GM21717 (cell line): ENCODE results near the gene OSBPL6.
"Not testable (repeated sequence)": the region's sequence is repeated elsewhere in the genome, so short reads cannot be mapped to it uniquely, and the experiment has no call there.

ENCODE experiments used
- ATAC-seq: cut with Tn5 transposase; IDR thresholded peaks from one replicate; pipeline ENCODE4 v1.9.1; 2021; ENCODE audit warnings: mild to moderate bottlenecking, moderate library complexity; ENCODE audit not compliant: unreplicated experiment

Gene OSBPL6

DNA sequence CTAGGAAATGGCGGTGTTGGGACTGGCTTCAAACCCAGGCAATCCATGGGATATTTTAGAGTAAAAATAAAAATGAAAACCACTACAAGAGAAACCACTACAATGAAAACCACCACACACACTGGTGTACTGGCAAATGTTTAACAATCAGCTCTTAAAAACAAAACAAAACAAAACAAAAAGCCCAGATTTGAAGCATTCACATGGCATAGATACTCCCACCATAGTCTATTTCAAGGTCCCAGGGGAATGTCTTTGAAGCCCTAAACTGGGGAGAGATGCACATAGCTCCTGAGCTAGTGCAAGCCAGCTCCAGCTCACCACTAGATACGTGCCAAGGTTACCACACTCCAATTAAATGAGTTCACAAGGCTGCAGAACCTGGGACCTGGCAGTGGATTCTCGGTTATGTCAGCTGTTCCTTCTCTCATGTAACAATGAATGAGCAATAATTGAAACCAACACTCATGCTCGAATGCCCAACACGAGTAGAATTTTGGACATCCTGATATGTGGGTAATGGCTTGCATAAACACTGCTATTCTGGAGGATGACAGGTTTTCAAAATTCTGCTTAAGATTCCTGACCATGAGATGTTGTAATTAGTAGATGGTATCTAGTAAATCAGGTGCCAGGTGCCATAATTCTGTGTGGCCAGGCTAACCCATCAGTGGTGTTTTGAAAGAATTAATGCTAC lies 102.2 kb downstream of the OSBPL6 start:
- ATAC-seq: no peak

GRCh38 chr2:178297091-178297411 lies 102.7 kb downstream of the OSBPL6 start:
- ATAC-seq: no peak

- no peak for ATAC-seq
Measured at GRCh38 chr2:178298785-178299212, 104.5 kb downstream of the OSBPL6 start.

DNA sequence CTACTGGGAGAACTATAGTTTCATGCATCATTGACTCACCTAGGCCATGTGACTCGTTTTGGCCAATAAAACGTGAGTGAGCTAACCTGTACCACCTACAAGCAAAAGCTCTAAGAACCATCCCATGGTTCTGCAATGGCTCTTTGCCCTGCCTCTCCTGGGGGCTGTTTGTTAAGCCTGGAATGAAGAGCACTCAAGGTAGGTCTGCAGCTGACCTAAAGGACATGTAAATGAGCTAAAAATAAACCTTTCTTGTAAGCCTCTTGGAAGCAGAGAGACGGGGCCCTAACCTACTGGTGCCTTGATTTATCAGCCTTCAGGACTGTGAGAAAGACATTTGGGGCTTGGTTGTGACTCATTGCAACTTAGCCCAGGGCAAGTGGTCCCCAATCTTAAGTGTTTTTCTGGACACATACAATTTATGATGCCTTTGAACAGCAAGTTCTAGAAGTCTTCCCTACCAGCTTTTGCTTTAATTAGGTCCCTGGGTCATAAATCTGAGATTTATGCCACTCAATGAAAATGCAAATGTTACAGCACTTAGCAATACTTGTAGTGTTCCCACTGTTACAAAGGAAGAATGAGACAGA lies 107.4 kb downstream of the OSBPL6 start:
- no peak for ATAC-seq

DNA sequence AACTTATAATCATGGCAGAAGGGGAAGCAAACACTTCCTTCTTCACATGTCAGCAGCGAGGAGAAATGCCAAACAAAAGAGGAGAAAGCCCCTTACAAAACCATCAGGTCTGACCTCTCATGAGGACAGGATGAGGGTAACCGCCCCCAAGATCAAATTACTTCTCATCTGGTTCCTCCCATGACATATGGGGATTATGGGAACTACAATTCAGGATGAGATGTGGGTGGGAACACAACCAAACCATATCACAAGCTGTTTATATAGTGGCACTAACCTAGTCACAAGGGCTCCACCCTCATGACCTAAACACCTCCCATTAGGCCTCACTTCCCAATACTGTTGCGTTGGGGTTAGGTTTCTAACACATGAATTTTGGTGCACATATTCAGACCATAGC lies 110.0 kb downstream of the OSBPL6 start:
- no peak for ATAC-seq

- ATAC-seq: peak; percentile 96
Measured at GRCh38 chr2:178306352-178307073, 112.2 kb downstream of the OSBPL6 start.

DNA sequence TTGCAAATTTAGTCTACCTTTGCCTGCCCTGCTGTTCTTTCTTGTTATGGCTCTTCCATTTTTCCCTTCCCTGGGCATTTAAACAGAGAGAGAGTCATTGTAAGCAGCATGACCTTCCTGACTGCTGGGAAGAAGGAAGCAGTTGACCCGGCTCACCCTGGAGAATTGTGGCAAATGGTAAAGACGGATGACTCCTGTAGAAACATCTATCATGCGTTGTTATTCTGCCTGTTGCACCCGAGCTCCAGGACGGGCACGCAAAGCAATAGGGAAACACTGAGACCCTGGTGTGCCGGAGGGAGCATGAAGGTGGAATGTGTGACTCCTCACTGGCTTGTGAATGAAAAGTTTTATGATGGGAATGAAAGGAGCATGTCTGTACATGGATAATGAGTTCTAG lies 113.3 kb downstream of the OSBPL6 start:
- no peak for ATAC-seq

- no peak for ATAC-seq
Measured at GRCh38 chr2:178309541-178309940, 115.2 kb downstream of the OSBPL6 start.

- ATAC-seq: no peak
Measured at GRCh38 chr2:178315078-178315477, 120.8 kb downstream of the OSBPL6 start.

GRCh38 chr2:178315488-178315948 lies 121.2 kb downstream of the OSBPL6 start:
- ATAC-seq: no peak

- no peak for ATAC-seq
Measured at GRCh38 chr2:178317811-178318210, 123.5 kb downstream of the OSBPL6 start.

- ATAC-seq: no peak
Measured at GRCh38 chr2:178320011-178320585, 125.8 kb downstream of the OSBPL6 start.

GRCh38 chr2:178322068-178322467 lies 127.8 kb downstream of the OSBPL6 start:
- no peak for ATAC-seq

GRCh38 chr2:178323331-178323730 lies 129.0 kb downstream of the OSBPL6 start:
- ATAC-seq: not testable (repeated sequence)

DNA sequence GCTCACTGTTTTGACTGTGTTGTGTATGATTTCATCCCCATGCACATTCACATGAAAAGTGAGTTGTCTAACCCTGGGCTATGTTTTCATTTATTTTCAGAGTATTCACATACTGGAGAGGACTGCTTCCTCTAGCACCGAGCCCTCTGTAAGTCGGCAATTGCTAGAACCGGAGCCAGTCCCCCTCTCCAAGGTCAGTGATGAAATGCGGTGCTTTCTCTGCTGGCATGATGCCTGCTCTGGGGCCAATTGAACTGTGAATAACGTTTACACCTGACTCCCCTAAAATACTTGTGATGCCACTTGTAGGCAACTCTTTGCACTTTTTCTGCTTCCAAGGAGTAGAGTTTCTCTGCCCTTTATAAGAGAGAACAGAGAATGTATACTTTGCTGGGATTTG lies 129.8 kb downstream of the OSBPL6 start:
- ATAC-seq: no peak

DNA sequence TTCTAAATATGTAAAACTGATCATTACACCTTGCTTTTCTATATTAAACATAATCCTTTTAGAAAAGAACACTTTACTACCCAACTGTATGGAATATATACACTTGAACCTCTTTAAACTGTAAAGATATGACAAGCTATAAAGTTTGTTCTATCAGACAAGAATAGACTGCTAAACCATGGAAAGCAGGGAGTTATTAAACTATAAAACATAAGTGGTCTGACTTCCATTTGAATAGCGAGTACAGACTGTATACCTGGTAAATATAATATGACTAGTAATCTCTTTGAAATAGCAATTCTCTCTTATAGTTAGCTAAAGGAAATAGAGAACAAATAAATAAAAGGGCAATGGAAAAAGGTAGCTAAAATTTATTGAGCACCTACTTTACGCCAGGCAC lies 131.0 kb downstream of the OSBPL6 start:
- ATAC-seq: no peak

DNA sequence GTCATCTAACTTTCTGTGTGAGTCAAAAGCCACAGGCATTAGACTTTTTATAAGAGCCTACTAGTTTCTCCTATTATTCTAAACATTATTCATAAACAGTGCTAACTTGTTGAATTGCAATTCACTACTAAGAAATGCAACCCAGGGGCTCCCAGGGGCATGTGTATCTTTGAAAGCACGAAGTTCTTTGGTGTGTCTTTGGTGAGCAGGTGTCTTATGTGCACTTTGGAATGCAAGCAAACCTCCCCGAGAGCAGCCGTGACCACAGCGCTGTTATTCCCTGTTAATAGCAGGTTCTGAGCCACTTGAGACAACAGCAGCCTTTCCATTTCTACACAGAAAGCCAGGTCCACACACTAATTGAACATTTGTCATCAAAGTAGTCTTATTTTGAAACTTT lies 133.2 kb downstream of the OSBPL6 start:
- ATAC-seq: no peak

DNA sequence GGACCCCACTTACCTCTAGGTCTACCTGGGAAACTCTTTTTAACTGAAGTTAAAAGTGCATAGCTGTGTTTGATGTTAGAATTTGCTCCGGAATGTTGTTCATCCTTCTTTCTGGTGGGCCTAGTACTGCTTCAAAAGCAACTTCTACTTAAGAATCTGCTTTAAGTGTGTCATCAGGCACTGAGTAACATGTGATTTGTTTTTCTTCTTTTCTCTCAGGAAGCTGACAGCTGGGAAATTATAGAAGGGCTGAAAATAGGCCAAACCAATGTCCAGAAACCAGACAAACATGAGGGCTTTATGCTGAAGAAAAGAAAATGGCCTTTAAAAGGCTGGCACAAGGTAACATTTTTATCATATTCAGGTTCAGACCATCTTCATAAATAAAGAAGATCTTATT lies 133.7 kb downstream of the OSBPL6 start:
- ATAC-seq: no peak

DNA sequence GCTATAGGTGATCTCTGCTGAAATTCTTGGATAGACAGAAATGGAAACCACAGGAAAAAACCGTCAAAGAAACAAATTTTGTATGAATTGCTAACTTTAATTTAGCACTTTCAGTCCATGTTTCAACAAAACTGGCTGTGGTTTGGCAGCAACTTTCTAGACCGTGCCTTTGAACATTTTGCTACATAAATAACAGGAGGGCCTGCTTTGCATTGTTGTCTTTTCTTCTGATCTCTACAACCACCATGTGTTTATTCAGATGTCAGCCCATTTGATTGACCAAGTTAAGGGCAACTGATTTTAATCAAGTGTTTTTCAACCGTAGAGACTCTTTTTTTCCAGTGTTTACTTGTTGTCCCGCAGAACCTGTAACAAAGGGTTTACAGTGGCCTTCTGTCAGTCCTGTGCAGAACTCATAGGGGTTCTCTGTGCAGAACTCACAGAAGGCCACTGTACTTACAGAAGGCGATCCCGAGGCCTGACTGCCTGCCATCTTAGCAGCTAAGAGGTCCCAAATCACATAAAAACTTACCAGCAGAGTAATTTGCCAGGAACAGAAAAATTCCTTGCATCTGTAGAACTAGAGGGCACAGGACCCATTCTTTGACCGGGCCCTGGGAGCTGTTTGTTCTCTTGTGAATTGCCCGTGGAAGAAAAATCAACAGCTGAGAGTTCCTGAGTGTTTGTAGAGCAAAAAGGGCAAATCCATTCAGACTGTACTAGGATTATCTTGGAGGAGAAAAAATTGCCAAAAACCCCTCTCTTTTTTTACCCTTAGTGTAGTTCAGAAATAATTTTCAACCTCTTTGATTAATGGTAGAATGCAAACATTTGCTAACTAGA lies 136.1 kb downstream of the OSBPL6 start:
- ATAC-seq: no peak

DNA sequence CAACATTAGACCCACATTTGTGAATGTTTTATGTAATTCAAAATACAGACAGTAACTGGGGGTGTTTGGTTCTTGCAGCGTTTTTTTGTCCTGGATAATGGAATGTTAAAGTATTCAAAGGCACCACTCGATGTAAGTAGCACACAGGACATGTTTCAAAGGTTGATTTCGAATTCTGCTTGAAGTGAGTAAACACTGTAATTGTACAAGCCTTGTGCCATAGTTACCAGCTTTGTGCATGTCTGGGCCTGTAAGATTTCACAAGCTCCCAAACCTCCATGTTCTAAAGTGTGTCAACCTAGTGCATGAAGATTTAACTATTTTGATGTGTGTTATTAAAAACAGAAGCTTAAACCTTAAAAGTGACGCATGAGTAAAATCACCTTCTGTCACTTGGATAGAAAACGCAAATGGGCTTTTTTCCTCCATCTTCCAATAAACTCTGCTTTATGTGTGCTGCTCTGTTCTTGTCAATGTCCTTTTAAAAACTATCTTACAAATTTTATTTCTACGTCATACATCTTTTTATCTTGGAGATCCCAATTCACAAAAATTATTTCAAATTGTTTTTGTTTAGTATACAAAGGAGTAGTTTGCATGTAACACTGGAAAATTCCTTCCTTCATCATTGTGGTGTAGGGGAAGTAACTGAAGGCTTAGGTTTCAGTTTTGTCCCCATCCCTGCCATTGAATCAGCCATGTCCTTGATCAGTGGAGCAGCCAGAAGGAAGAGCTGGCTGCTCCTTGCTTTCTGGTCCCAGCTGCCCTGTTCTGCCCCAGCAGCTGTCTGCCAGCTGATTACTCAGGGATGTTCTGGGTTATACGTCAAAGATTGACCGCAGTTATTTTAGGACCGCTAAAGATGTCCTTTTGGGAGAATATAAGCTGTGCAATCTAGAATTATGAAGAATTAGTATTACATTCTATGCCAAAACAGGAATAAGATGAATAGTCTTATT lies 137.4 kb downstream of the OSBPL6 start:
- no peak for ATAC-seq
